Endothelial cell (in vitro differentiated cells): ENCODE results near the gene DNAH9. TPM values are rescaled to one million over a fixed set of nuclear protein-coding genes. Genes with fewer than 3 reads are reported as not detected.

Experiments used
- DNase-seq: peaks from one replicate; pipeline ENCODE4 v3.0.0; 2021; ENCODE audit warnings: low spot score
- H3K27ac Mint-ChIP-seq: one replicate; pipeline ENCODE4 v1.8.0; 2021; ENCODE audit warnings: mixed read lengths, inconsistent platforms; ENCODE audit not compliant: unreplicated experiment
- H3K27me3 Mint-ChIP-seq: one replicate; pipeline ENCODE4 v1.8.0; 2021; ENCODE audit warnings: mild to moderate bottlenecking, moderate library complexity, mixed read lengths, inconsistent platforms; ENCODE audit not compliant: unreplicated experiment
- H3K36me3 Mint-ChIP-seq: one replicate; pipeline ENCODE4 v1.8.0; 2021; ENCODE audit warnings: mild to moderate bottlenecking, low read depth, mixed read lengths, inconsistent platforms; ENCODE audit not compliant: unreplicated experiment
- H3K4me1 Mint-ChIP-seq: one replicate; pipeline ENCODE4 v1.8.0; 2021; ENCODE audit warnings: mild to moderate bottlenecking, mixed read lengths, inconsistent platforms; ENCODE audit not compliant: unreplicated experiment
- H3K4me3 Mint-ChIP-seq: one replicate; pipeline ENCODE4 v1.8.0; 2021; ENCODE audit warnings: mild to moderate bottlenecking, mixed read lengths, inconsistent platforms; ENCODE audit not compliant: unreplicated experiment
- H3K9me3 Mint-ChIP-seq: one replicate; pipeline ENCODE4 v1.8.0; 2021; ENCODE audit warnings: mixed read lengths, inconsistent platforms; ENCODE audit not compliant: unreplicated experiment
- CTCF ChIP-seq: fragments of 200-600 bp; sonication (generic); IDR thresholded peaks from one replicate; pipeline ENCODE4 v1.5.0; 2021; ENCODE audit warnings: antibody characterized with exemption; ENCODE audit not compliant: unreplicated experiment
- total RNA-seq: library from RNA; stranded (reverse); fragmentation: NEBNext Ultra II Directional; extraction: Animal tissue kit (Norgen Biotek cat#: 25700); gene quantifications from one replicate; pipeline ENCODE4 v1.2.1, GENCODE V29; 2021; ENCODE audit not compliant: unreplicated experiment

DNAH9 gene
- total RNA-seq, 1 donor from 2014 or later = not detected

- Mint-ChIP-seq H3K27ac (no peak overlapping the region), H3K36me3 (peaks cover 10% of the 10 kb centered on the region), H3K9me3 (peaks cover 27% of the 10 kb centered on the region), H3K4me3 (no peak overlapping the region), H3K27me3 (peaks cover 5% of the 10 kb centered on the region), H3K4me1 (no peaks in the 10 kb centered on the region)
- TF ChIP-seq CTCF = no peak
- DNase-seq = no peak
Measured at GRCh38 chr17:11803231-11803969, 205.1 kb downstream of the DNAH9 start.

- no peak for DNase-seq
- no peak overlapping the region for H3K27ac Mint-ChIP-seq
- peaks cover 33% of the 10 kb centered on the region for H3K9me3 Mint-ChIP-seq
- peaks cover 10% of the 10 kb centered on the region for H3K36me3 Mint-ChIP-seq
- no peaks in the 10 kb centered on the region for H3K4me1 Mint-ChIP-seq
- no peak for TF ChIP-seq CTCF
- H3K27me3 Mint-ChIP-seq = peaks cover 5% of the 10 kb centered on the region
- no peak overlapping the region for H3K4me3 Mint-ChIP-seq
Measured at GRCh38 chr17:11805138-11805537, 206.9 kb downstream of the DNAH9 start.

- H3K36me3 Mint-ChIP-seq = peaks cover 10% of the 10 kb centered on the region
- H3K4me3 Mint-ChIP-seq = no peak overlapping the region
- no peak for DNase-seq
- peaks cover 39% of the 10 kb centered on the region for H3K9me3 Mint-ChIP-seq
- no peak overlapping the region for H3K27ac Mint-ChIP-seq
- TF ChIP-seq CTCF = no peak
- H3K4me1 Mint-ChIP-seq = no peaks in the 10 kb centered on the region
- peaks cover 8% of the 10 kb centered on the region for H3K27me3 Mint-ChIP-seq
Measured at GRCh38 chr17:11805952-11806351, 207.7 kb downstream of the DNAH9 start.

- Mint-ChIP-seq H3K4me1 (no peaks in the 10 kb centered on the region), H3K4me3 (no peak overlapping the region), H3K27me3 (peaks cover 10% of the 10 kb centered on the region), H3K27ac (no peak overlapping the region), H3K36me3 (peaks cover 12% of the 10 kb centered on the region), H3K9me3 (peaks cover 50% of the 10 kb centered on the region)
- no peak for DNase-seq
- TF ChIP-seq CTCF = no peak
Measured at GRCh38 chr17:11807606-11808005, 209.3 kb downstream of the DNAH9 start.

GRCh38 chr17:11813278-11813677, 215.0 kb downstream of the DNAH9 start:
- H3K4me3 Mint-ChIP-seq = no peak overlapping the region
- no peak for DNase-seq
- peaks cover 45% of the 10 kb centered on the region for H3K9me3 Mint-ChIP-seq
- peaks cover 7% of the 10 kb centered on the region for H3K36me3 Mint-ChIP-seq
- no peak for TF ChIP-seq CTCF
- no peak overlapping the region for H3K27ac Mint-ChIP-seq
- peaks cover 7% of the 10 kb centered on the region for H3K27me3 Mint-ChIP-seq
- H3K4me1 Mint-ChIP-seq = no peaks in the 10 kb centered on the region
